ENCODE data around the gene LILRB5. TPM values are rescaled to one million over a fixed set of nuclear protein-coding genes. Genes with fewer than 3 reads are reported as not detected.

The LILRB5 gene
- total RNA-seq, 4 donors from 2014 or later, result 8.3 to 49.5 (median 17.0) TPM

DNA sequence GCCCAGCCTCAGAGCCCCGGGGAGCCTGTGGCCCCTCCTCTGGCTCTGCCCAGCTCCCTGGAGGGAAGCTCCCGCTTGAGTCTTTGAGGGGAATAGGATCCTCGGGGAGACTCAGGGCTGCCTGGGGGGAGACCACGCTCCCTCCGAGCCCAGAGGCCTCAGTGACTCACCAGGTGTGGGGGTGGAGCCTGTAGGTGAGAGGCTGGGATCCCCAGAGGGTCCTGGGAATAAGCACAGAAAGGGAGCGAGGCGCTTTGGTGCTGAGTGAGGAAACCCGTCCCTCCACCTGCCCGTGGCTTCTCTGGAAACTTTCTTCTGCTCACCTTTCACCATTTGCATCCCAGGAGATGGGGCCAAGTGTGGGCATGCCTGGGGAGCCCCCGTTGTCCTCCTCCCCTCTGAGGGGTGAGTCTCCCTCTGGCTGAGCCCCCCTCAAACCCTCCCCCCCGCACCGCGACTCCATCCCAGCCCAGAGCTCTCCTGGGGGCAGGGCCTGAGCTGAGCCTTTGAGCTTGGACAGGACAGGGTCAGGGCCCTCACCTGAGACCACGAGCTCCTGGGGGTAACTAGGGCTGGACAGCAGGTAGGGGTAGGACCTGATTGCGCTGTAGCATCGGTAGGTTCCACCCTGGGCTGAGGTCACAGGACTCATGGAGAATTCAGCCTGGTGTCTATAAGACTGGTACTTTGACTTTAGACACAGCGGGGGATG, 2.7 kb downstream of the LILRB5 start:
- Histone ChIP-seq H3K27me3 (peaks cover 0 to 34% of the 10 kb centered on the region in 2 donors), H3K9me3 (no peaks in the 10 kb centered on the region), H3K4me1 (no peaks in the 10 kb centered on the region), H3K27ac (no peak overlapping the region), H3K4me3 (no peak overlapping the region), H3K36me3 (no peaks in the 10 kb centered on the region)
- DNase-seq (ENCODE audit: low spot score in 2 of 2), result no peak
- TF ChIP-seq EP300 (IDR thresholded peaks at IDR 0.05) (no peak), POLR2A (IDR thresholded peaks at IDR 0.05) (no peak)
- TF ChIP-seq, protein P1, sequence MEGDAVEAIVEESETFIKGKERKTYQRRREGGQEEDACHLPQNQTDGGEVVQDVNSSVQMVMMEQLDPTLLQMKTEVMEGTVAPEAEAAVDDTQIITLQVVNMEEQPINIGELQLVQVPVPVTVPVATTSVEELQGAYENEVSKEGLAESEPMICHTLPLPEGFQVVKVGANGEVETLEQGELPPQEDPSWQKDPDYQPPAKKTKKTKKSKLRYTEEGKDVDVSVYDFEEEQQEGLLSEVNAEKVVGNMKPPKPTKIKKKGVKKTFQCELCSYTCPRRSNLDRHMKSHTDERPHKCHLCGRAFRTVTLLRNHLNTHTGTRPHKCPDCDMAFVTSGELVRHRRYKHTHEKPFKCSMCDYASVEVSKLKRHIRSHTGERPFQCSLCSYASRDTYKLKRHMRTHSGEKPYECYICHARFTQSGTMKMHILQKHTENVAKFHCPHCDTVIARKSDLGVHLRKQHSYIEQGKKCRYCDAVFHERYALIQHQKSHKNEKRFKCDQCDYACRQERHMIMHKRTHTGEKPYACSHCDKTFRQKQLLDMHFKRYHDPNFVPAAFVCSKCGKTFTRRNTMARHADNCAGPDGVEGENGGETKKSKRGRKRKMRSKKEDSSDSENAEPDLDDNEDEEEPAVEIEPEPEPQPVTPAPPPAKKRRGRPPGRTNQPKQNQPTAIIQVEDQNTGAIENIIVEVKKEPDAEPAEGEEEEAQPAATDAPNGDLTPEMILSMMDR (IDR thresholded peaks at IDR 0.05), result no peak
- WGBS, 2 donors, result 48 to 49% methylated on average over 16 of the region's 17 CpGs

GRCh38 chr19:54253331-54254194, 3.5 kb downstream of the LILRB5 start:
- no peak overlapping the region for H3K4me3 ChIP-seq
- no peaks in the 10 kb centered on the region for H3K4me1 ChIP-seq
- WGBS, 2 donors, result 57 to 64% methylated on average over 21 to 23 of the region's 23 CpGs
- no peak for DNase-seq (ENCODE audit: low spot score in 2 of 2)
- H3K27me3 ChIP-seq, result peaks cover 0 to 34% of the 10 kb centered on the region in 2 donors
- TF ChIP-seq POLR2A (IDR thresholded peaks at IDR 0.05) (no peak), EP300 (IDR thresholded peaks at IDR 0.05) (no peak)
- TF ChIP-seq, protein P1 (IDR thresholded peaks at IDR 0.05), result no peak
- no peaks in the 10 kb centered on the region for H3K9me3 ChIP-seq
- H3K36me3 ChIP-seq, result no peaks in the 10 kb centered on the region
- no peak overlapping the region for H3K27ac ChIP-seq

DNA sequence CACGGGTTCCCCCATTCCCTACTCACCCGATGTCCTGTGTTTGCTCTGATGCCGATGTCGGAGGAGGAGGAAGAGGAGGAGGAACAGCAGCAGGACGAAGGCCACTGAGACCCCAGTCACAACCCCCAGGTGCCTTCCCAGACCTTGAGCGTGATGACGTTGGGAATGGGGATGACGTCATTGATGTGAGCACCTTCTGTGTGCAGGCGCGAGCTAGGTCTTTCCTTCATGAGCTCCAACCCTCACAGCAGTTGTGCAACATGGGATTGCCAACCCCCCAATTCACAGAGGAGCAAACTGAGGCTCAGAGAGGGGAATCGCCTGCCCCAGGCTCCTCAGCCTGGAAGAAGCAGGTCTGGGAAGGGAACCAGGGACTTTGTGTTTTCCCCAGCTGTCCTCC, 4.2 kb downstream of the LILRB5 start:
- DNase-seq (ENCODE audit: low spot score in 2 of 2), result no peak
- Histone ChIP-seq H3K27me3 (peaks cover 0 to 34% of the 10 kb centered on the region in 2 donors), H3K9me3 (no peaks in the 10 kb centered on the region)

DNA sequence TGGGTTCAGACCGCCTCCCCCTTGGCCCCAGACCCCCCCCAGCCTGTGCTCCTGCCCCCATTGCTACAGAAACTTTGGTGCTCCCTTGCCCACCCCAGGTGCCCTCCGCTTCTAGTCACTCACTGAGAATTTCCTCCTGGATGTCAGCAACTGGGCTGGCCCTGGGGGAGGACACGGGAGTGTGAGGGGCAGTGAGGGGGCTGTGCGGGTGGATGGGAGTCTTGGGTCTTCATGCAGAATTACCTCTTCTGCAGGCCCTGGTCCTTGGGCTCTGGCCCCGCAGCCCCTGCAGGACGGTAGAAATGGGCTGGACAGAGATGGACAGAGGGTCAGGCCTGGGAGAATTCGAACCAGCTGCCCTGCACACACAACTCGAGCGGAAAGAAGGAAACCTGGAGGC, 4.8 kb downstream of the LILRB5 start:
- no peak for DNase-seq (ENCODE audit: low spot score in 2 of 2)
- 70 to 74% methylated on average over 9 of the region's 9 CpGs for WGBS, 2 donors
- no peak overlapping the region for H3K4me3 ChIP-seq

More for the DNA sequence above, 4.2 kb downstream of the LILRB5 start:
- no peaks in the 10 kb centered on the region for H3K36me3 ChIP-seq
- H3K4me1 ChIP-seq, result no peaks in the 10 kb centered on the region
- no peak overlapping the region for H3K27ac ChIP-seq
- no peak for TF ChIP-seq EP300 (IDR thresholded peaks at IDR 0.05)
- TF ChIP-seq, protein P1 (IDR thresholded peaks at IDR 0.05), result no peak
- no peak for TF ChIP-seq POLR2A (IDR thresholded peaks at IDR 0.05)
- H3K4me3 ChIP-seq, result no peak overlapping the region
- 65 to 69% methylated on average over 10 to 11 of the region's 11 CpGs for WGBS, 2 donors

More for the DNA sequence above, 4.8 kb downstream of the LILRB5 start:
- Histone ChIP-seq H3K27me3 (peaks cover 0 to 34% of the 10 kb centered on the region in 2 donors), H3K27ac (no peak overlapping the region), H3K4me1 (peaks cover 0 to 5% (median under 1%) of the 10 kb centered on the region in 4 donors), H3K9me3 (no peaks in the 10 kb centered on the region), H3K36me3 (no peaks in the 10 kb centered on the region)
- TF ChIP-seq EP300 (IDR thresholded peaks at IDR 0.05), result no peak
- no peak for TF ChIP-seq POLR2A (IDR thresholded peaks at IDR 0.05)
- TF ChIP-seq, protein P1 (IDR thresholded peaks at IDR 0.05), result no peak
